AG08396 (cell line): Measurements from ENCODE around the gene FAM50B.

Experiments
- DNase-seq: peaks from one replicate; pipeline ENCODE4 v3.0.0; 2012; ENCODE audit warnings: low spot score, mixed read lengths

FAM50B gene

GRCh38 chr6:3895312-3895653 is 46.1 kb downstream of the FAM50B start:
- no peak for DNase-seq

GRCh38 chr6:3895805-3896204 is 46.6 kb downstream of the FAM50B start:
- no peak for DNase-seq

GRCh38 chr6:3898265-3898994 is 49.3 kb downstream of the FAM50B start:
- no peak for DNase-seq

GRCh38 chr6:3899061-3899460 is 49.9 kb downstream of the FAM50B start:
- DNase-seq, result no peak

- DNase-seq, result no peak
Observed at GRCh38 chr6:3899970-3900439, 50.8 kb downstream of the FAM50B start.
